B cell (primary cell): ENCODE data around the gene AMTN. TPM values are rescaled to one million over a fixed set of nuclear protein-coding genes. Genes with fewer than 3 reads are reported as not detected.

Experiments
- ATAC-seq: fragments of 200-7000 bp; cut with Tn5 transposase; one replicate; pipeline ENCODE4 v1.10.0; 2021; ENCODE audit warnings: low read depth, mild to moderate bottlenecking, moderate number of reproducible peaks, moderate library complexity
- CTCF ChIA-PET: fragments of 350-600 bp; sonication (Branson Sonifier 250); formaldehyde crosslinking; loops from one replicate; lab custom pipeline; 2021; ENCODE audit warnings: antibody characterized with exemption, inconsistent platforms; lab: Charles Lee
- POLR2A ChIA-PET: fragments of 350-600 bp; sonication (Branson Sonifier 250); formaldehyde crosslinking; loops from one replicate; lab custom pipeline; 2021; ENCODE audit warnings: antibody characterized with exemption; lab: Charles Lee
- DNase-seq: peaks from one replicate; pipeline ENCODE4 v3.0.0; 2013
- H2AFZ ChIP-seq: 2 replicates; pipeline ENCODE4 v1.6.1; 2012; ENCODE audit warnings: mild to moderate bottlenecking, low read depth, low read length; ENCODE audit not compliant: insufficient read depth, poor library complexity, severe bottlenecking
- H3K27ac ChIP-seq, 2 donors: 1 replicate in 1 of 2; 2 replicates in 1 of 2; pipeline ENCODE4 v1.5.1; 2012 to 2013; ENCODE audit warnings: low read length in 2 of 2, mild to moderate bottlenecking in 2 of 2, moderate library complexity in 1 of 2
- H3K27me3 ChIP-seq, 4 experiments: fragments of 200-600 bp in 1 of 4; sonication (generic) in 1 of 4; replicated peaks in 1 of 4; 1 replicate in 2 of 4; 2 replicates in 2 of 4; pipeline versions ENCODE4 v1.6.1 to v1.7.0; 2013 to 2016; ENCODE audit warnings: low read length in 3 of 4, mild to moderate bottlenecking in 2 of 4, mixed read lengths in 1 of 4, moderate library complexity in 1 of 4; ENCODE audit not compliant: insufficient read depth in 4 of 4, control insufficient read depth in 3 of 4; ENCODE audit errors: control extremely low read depth in 1 of 4
- H3K36me3 ChIP-seq, 2 experiments: replicated peaks in 1 of 2; 1 replicate in 1 of 2; 2 replicates in 1 of 2; pipeline versions ENCODE4 v1.6.1 to v1.7.1; 2013; ENCODE audit warnings: low read length in 1 of 2; ENCODE audit not compliant: insufficient read depth in 2 of 2, control insufficient read depth in 1 of 2; ENCODE audit errors: control extremely low read depth in 1 of 2, extremely low read depth in 1 of 2
- H3K4me1 ChIP-seq, 2 donors: fragments of 200-600 bp in 1 of 2; sonication (generic) in 1 of 2; 1 replicate in 1 of 2; 2 replicates in 1 of 2; pipeline versions ENCODE4 v1.5.1 to v1.6.1; 2013 to 2017; ENCODE audit warnings: low read length in 2 of 2; ENCODE audit not compliant: control insufficient read depth in 2 of 2, insufficient read depth in 2 of 2
- H3K4me2 ChIP-seq: replicated peaks from 2 replicates; pipeline ENCODE3; 2012; ENCODE audit warnings: mild to moderate bottlenecking, low read depth, low read length; ENCODE audit not compliant: poor library complexity, severe bottlenecking
- H3K4me3 ChIP-seq, 5 experiments: fragments of 200-600 bp in 1 of 5; sonication (generic) in 1 of 5; 1 replicate in 3 of 5; 2 replicates in 2 of 5; pipeline versions ENCODE4 v1.5.1 to v1.7.0; 2011 to 2016; ENCODE audit warnings: low read length in 4 of 5, mild to moderate bottlenecking in 4 of 5, low read depth in 2 of 5, control low read depth in 1 of 5, moderate library complexity in 1 of 5; ENCODE audit not compliant: insufficient read depth in 1 of 5; ENCODE audit errors: control extremely low read depth in 1 of 5, extremely low read depth in 1 of 5
- H3K79me2 ChIP-seq: fragments of 200-600 bp; sonication (generic); one replicate; pipeline ENCODE4 v1.6.0; 2016; ENCODE audit warnings: low read length; ENCODE audit not compliant: control insufficient read depth, insufficient read depth
- H3K9ac ChIP-seq: fragments of 200-600 bp; sonication (generic); 2 replicates; pipeline ENCODE4 v1.6.1; 2017; ENCODE audit warnings: mild to moderate bottlenecking, low read length, moderate library complexity
- H3K9me3 ChIP-seq, 3 donors: one replicate each; pipeline versions ENCODE4 v1.6.1 to v1.7.1; 2013; ENCODE audit warnings: low read length in 2 of 3; ENCODE audit not compliant: control insufficient read depth in 2 of 3, insufficient read depth in 1 of 3; ENCODE audit errors: control extremely low read depth in 1 of 3
- H4K20me1 ChIP-seq: 2 replicates; pipeline ENCODE4 v1.6.0; 2012; ENCODE audit warnings: mild to moderate bottlenecking, low read length; ENCODE audit not compliant: insufficient read depth, control insufficient read depth, poor library complexity, severe bottlenecking
- H3K27ac Mint-ChIP-seq: one replicate; pipeline ENCODE4 v1.8.0; 2021; ENCODE audit warnings: mixed read lengths
- H3K27me3 Mint-ChIP-seq: one replicate; pipeline ENCODE4 v1.8.0; 2021; ENCODE audit warnings: mixed read lengths
- H3K4me1 Mint-ChIP-seq: one replicate; pipeline ENCODE4 v1.8.0; 2021; ENCODE audit warnings: mixed read lengths
- H3K4me3 Mint-ChIP-seq: one replicate; pipeline ENCODE4 v1.8.0; 2021; ENCODE audit warnings: mixed read lengths
- H3K9me3 Mint-ChIP-seq: one replicate; pipeline ENCODE4 v1.8.0; 2022; ENCODE audit warnings: mixed read lengths; ENCODE audit not compliant: insufficient read depth
- CTCF ChIP-seq: fragments of 200-600 bp; IDR thresholded peaks from one replicate; pipeline ENCODE4 v1.8.0; 2022; ENCODE audit warnings: antibody characterized with exemption, mild to moderate bottlenecking
- EZH2 ChIP-seq: IDR thresholded peaks from 2 replicates; pipeline ENCODE4 v1.6.1; 2012; ENCODE audit warnings: borderline replicate concordance, low read depth, mild to moderate bottlenecking, moderate library complexity, low read length; ENCODE audit not compliant: insufficient read depth, poor library complexity, severe bottlenecking
- WGBS: methylation state at CpG from one replicate; pipeline ENCODE4 v1.1.5; 2013; ENCODE audit warnings: missing lambda C conversion rate; ENCODE audit not compliant: insufficient coverage; 5-methylcytosine and 5-hydroxymethylcytosine counted together
- intact Hi-C: fragments of 100-400 bp; cut with micrococcal nuclease; formaldehyde crosslinking; loops from one replicate; pipeline ENCODE4 v1.10.0; 2022
- polyA plus RNA-seq: library from polyadenylated mRNA; depleted of rRNA; stranded (reverse); fragments of >200 nt; gene quantifications from 2 replicates; pipeline ENCODE4 v1.2.3, GENCODE V29; 2012
- total RNA-seq, 2 donors: library from RNA; stranded (reverse); fragments of 120-200 nt in 1 of 2; gene quantifications; 1 replicate in 1 of 2; 2 replicates in 1 of 2; pipeline versions ENCODE4 v1.2.3 to v1.2.4, GENCODE V29; 2013 to 2022

The AMTN gene
- total and polyA plus RNA-seq, 2 donors (not counting 1 experiment from before 2014, with no cell fraction given): not detected

- no peak overlapping the region for H3K27ac Mint-ChIP-seq
Observed at GRCh38 chr4:70504733-70505132, 13.6 kb upstream of the AMTN start.

More at GRCh38 chr4:70504733-70505132, 13.6 kb upstream of the AMTN start:
- H4K20me1 ChIP-seq: no peaks in the 10 kb centered on the region
- no peaks in the 10 kb centered on the region for H3K9me3 ChIP-seq
- Mint-ChIP-seq H3K27me3 (no peaks in the 10 kb centered on the region), H3K4me3 (no peak overlapping the region), H3K4me1 (no peaks in the 10 kb centered on the region), H3K9me3 (no peaks in the 10 kb centered on the region)
- ATAC-seq (no peak), DNase-seq (no peak)
- H3K79me2 ChIP-seq: no peaks in the 10 kb centered on the region
- intact Hi-C loops: loop anchor here (10.0 kb wide), 1 partner anchor 820 kb away; no protein-coding TSS in a partner anchor
- H2AFZ ChIP-seq: no peak overlapping the region
- ChIA-PET POLR2A (no interaction called here), CTCF (interaction anchor here (0.6 to 0.7 kb wide), 3 partner anchors 53 to 388 kb away, joined by 3 to 4 read pairs (median 3); no protein-coding TSS in a partner anchor)
- no peaks in the 10 kb centered on the region for H3K36me3 ChIP-seq
- H3K4me2 ChIP-seq: no peak overlapping the region
- H3K27me3 ChIP-seq: no peaks in the 10 kb centered on the region
- H3K4me1 ChIP-seq: no peaks in the 10 kb centered on the region
- no peak overlapping the region for H3K9ac ChIP-seq
- H3K27ac ChIP-seq: no peak overlapping the region
- no CpG with 5 or more reads among the region's 4 CpGs for WGBS
- TF ChIP-seq CTCF: no peak
- TF ChIP-seq EZH2: no peak
- no peak overlapping the region for H3K4me3 ChIP-seq
